Omental fat pad (tissue), 4 donors: ENCODE measurements around the gene HPSE2. TPM values are rescaled to one million over a fixed set of nuclear protein-coding genes. Genes with fewer than 3 reads are reported as not detected.
A peak's percentile ranks its signal among the peaks of the same experiment; 100 is the strongest.

Experiments
- ATAC-seq: fragments of 150-250 bp; one replicate; pipeline ENCODE4 v1.9.1; 2016; ENCODE audit warnings: mild to moderate bottlenecking, moderate library complexity; ENCODE audit not compliant: low FRiP score
- DNase-seq: peaks from one replicate; pipeline ENCODE4 v3.0.0-alpha.2; 2019; ENCODE audit warnings: low spot score
- CTCF ChIP-seq, 3 donors: fragments of 450-650 bp; IDR thresholded peaks; one replicate each; pipeline ENCODE4 v1.5.1; 2016 to 2017; ENCODE audit warnings: antibody characterized with exemption in 3 of 3, mild to moderate bottlenecking in 3 of 3, moderate library complexity in 2 of 3
- total RNA-seq, 4 donors: library from RNA; depleted of rRNA; stranded (reverse); fragments of >200 nt; gene quantifications; one replicate each; pipeline ENCODE4 v1.1.0, GENCODE V29; 2016

HPSE2 gene
- total RNA-seq, 4 donors from 2014 or later, result 0.24 to 1.5 (median 0.46) TPM

- no peak for TF ChIP-seq CTCF (IDR thresholded peaks at IDR 0.05)
- DNase-seq, result no peak
- no peak for ATAC-seq
These were observed 819.9 kb downstream of the HPSE2 start for GRCh38 chr10:98415731-98416119.

- ATAC-seq (peak; percentile 86), DNase-seq (peak; percentile 61)
- no peak for TF ChIP-seq CTCF (IDR thresholded peaks at IDR 0.05)
These were observed 820.5 kb downstream of the HPSE2 start, which contains the start of gene PYROXD2 for GRCh38 chr10:98414932-98415730. Gene PYROXD2 (minus strand): TSS chr10:98415182. CDS start chr10:98415135, 47 bp downstream.

GRCh38 chr10:98414578-98414931, 821.1 kb downstream of the HPSE2 start:
- no peak for TF ChIP-seq CTCF (IDR thresholded peaks at IDR 0.05)
- ATAC-seq, result no peak
- DNase-seq, result no peak

GRCh38 chr10:98411768-98412167, 823.9 kb downstream of the HPSE2 start:
- TF ChIP-seq CTCF (IDR thresholded peaks at IDR 0.05), result no peak
- DNase-seq (no peak), ATAC-seq (no peak)

- DNase-seq (no peak), ATAC-seq (no peak)
- no peak for TF ChIP-seq CTCF (IDR thresholded peaks at IDR 0.05)
These were observed 824.5 kb downstream of the HPSE2 start for GRCh38 chr10:98411166-98411565.

- DNase-seq (no peak), ATAC-seq (no peak)
- no peak for TF ChIP-seq CTCF (IDR thresholded peaks at IDR 0.05)
These were observed 824.9 kb downstream of the HPSE2 start for GRCh38 chr10:98410759-98411158.

- no peak for TF ChIP-seq CTCF (IDR thresholded peaks at IDR 0.05)
- DNase-seq, result no peak
These were observed 825.4 kb downstream of the HPSE2 start for GRCh38 chr10:98410135-98410743.

More at GRCh38 chr10:98410135-98410743, 825.4 kb downstream of the HPSE2 start:
- no peak for ATAC-seq
